Measurements from ENCODE around the gene FLII. TPM values are rescaled to one million over a fixed set of nuclear protein-coding genes. Genes with fewer than 3 reads are reported as not detected.
"Not testable (repeated sequence)": the region's sequence is repeated elsewhere in the genome, so short reads cannot be mapped to it uniquely, and the experiment has no call there.

The FLII gene
- total RNA-seq, result 100 to 1,000 TPM; 278 to 319 (median 316) TPM
- long read RNA-seq, donor 1, full-length matches to known transcripts, result 149 of 413 reads
- long read RNA-seq, donor 1, partial matches to known transcripts, result 108 of 413 reads
- long read RNA-seq, donor 1, other reads (novel, unspliced or antisense), result 156 of 413 reads
- long read RNA-seq, donor 2, full-length matches to known transcripts, result 13 of 39 reads
- long read RNA-seq, donor 2, partial matches to known transcripts, result 16 of 39 reads
- long read RNA-seq, donor 2, other reads (novel, unspliced or antisense), result 10 of 39 reads

DNA sequence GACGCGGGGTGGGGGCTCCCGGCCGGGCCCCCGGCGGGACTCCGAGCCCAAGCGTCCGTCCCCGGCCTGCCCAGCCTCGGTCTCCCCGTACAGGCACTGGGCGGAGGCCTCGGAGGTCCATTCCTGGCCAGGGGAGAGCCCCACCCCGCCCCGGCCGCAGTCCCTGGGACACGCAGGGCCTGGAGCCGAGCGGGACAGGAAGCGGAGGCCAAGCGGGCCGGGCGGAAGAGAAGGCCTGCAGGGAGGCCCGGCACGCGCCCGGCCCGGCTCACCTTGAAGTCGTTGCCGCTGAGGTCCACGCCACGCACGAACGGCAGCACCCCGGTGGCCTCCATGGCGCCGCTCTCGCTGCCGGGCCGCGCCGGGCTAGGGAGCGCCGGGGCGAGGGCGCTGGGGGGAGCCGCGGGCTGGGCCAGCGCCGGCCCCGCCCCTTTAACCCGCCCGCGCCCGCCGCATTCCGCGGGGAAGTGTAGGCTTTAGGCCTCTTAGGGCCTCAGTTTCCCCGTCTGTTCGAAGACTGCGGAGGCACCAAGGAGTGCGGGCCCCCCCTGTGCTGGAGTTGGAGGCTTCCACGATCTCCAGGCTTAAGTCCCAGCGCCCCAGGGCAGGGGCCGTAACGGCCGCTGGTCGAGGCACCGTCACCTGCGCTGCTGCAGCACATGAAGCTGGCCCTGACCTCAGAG lies at the start of gene FLII:
TSS of gene FLII (minus strand) at position 383 of the 683 bp plus-strand sequence. CDS start at position 335, 48 bp downstream.
- Histone ChIP-seq H3K4me1 (ENCODE audit: low read depth) (peaks cover 24% of the 10 kb centered on the region), H3K4me3 (peak within 1 kb of the TSS; percentile 86), H3K9me3 (no peaks in the 10 kb centered on the region), H3K36me3 (ENCODE audit: low read depth) (peaks cover 4% of the 10 kb centered on the region)
- TF ChIP-seq, protein P1, sequence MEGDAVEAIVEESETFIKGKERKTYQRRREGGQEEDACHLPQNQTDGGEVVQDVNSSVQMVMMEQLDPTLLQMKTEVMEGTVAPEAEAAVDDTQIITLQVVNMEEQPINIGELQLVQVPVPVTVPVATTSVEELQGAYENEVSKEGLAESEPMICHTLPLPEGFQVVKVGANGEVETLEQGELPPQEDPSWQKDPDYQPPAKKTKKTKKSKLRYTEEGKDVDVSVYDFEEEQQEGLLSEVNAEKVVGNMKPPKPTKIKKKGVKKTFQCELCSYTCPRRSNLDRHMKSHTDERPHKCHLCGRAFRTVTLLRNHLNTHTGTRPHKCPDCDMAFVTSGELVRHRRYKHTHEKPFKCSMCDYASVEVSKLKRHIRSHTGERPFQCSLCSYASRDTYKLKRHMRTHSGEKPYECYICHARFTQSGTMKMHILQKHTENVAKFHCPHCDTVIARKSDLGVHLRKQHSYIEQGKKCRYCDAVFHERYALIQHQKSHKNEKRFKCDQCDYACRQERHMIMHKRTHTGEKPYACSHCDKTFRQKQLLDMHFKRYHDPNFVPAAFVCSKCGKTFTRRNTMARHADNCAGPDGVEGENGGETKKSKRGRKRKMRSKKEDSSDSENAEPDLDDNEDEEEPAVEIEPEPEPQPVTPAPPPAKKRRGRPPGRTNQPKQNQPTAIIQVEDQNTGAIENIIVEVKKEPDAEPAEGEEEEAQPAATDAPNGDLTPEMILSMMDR (IDR thresholded peaks at IDR 0.05), result no peak
- ATAC-seq (peak; percentile 73), DNase-seq (peak; percentile 70 to 80 (median 76))
- intact Hi-C loops (cut with DNase I, micrococcal nuclease), result no loop called here

DNA sequence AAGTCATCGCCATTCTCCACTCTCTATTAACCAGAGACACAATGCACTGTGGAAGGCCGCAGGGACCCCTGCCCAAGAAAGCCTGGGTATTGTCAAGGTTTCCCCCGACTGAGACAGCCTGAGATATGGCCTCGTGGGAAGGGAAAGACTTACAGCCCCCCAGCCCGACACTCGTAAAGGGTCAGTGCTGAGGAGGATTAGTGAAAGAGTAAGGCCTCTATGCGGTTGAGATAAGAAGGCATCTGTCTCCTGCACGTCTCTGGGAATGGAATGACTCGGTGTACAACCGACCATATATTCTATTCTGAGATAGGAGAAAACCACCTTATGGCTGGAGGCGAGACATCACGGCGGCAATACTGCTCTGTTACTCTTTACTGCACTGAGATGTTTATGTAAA lies 44.7 kb upstream of the FLII start:
- H3K9me3 ChIP-seq; intact Hi-C loops (cut with DNase I, micrococcal nuclease); H3K4me1 ChIP-seq (ENCODE audit: low read depth); ATAC-seq; DNase-seq; H3K4me3 ChIP-seq: not testable (repeated sequence)
- peaks cover 11% of the 10 kb centered on the region for H3K36me3 ChIP-seq (ENCODE audit: low read depth)

DNA sequence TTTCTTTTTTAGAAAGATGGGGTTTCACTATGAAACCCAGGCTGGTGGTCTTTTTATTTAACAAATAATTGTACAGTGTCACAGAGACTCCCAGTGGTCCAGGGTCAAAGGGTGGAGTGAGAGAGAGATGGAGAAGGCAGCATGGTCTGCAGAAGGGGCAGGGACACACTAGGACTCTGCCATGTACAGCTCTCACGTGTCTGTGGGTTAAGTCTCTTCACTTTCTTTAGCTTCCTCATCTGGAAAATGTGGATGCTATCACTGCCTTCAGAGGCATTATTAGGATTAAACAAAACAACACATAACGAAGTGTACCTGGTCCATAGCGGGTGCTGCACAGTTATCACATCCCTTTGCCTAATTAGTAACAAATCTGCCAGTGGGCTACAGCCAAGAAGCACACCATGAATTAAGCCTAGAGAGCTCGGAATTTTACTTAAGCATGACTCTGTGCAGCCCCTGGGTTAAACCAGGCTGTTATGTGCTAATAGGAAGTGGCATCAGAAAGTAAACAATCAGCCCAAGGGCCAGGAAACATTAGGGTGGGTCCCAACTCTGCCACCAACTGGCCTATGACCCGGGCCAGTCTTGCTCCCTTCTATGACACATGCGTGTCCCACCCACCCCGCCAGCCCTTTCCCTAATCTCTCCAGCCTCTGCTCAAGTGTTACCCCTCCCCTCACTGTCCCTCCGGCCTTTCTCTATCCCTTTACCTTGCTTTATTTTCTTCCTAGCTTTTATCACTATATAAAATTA lies 42.4 kb upstream of the FLII start:
- no peaks in the 10 kb centered on the region for H3K4me1 ChIP-seq (ENCODE audit: low read depth)
- DNase-seq (no peak), ATAC-seq (no peak)
- intact Hi-C loops (cut with DNase I, micrococcal nuclease), result no loop called here
- no peaks in the 10 kb centered on the region for H3K9me3 ChIP-seq
- H3K36me3 ChIP-seq (ENCODE audit: low read depth), result peaks cover 11% of the 10 kb centered on the region
- no peak overlapping the region for H3K4me3 ChIP-seq
- TF ChIP-seq, protein P1 (IDR thresholded peaks at IDR 0.05), result no peak

DNA sequence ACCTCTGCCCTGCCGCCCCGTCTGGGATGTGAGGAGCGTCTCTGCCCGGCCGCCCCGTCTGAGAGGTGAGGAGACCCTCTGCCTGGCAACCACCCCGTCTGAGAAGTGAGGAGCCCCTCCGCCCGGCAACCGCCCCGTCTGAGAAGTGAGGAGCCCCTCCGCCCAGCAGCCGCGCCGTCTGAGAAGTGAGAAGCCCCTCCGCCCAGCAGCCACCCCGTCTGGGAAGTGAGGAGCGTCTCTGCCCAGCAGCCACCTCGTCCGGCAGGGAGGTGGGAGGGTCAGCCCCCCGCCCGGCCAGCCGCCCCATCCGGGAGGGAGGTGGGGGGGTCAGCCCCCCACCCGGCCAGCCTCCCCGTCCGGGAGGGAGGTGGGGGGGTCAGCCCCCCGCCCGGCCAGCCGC lies 39.5 kb upstream of the FLII start:
- ATAC-seq; intact Hi-C loops (cut with DNase I, micrococcal nuclease); H3K4me3 ChIP-seq; H3K4me1 ChIP-seq (ENCODE audit: low read depth); H3K36me3 ChIP-seq (ENCODE audit: low read depth); H3K9me3 ChIP-seq; DNase-seq: not testable (repeated sequence)

DNA sequence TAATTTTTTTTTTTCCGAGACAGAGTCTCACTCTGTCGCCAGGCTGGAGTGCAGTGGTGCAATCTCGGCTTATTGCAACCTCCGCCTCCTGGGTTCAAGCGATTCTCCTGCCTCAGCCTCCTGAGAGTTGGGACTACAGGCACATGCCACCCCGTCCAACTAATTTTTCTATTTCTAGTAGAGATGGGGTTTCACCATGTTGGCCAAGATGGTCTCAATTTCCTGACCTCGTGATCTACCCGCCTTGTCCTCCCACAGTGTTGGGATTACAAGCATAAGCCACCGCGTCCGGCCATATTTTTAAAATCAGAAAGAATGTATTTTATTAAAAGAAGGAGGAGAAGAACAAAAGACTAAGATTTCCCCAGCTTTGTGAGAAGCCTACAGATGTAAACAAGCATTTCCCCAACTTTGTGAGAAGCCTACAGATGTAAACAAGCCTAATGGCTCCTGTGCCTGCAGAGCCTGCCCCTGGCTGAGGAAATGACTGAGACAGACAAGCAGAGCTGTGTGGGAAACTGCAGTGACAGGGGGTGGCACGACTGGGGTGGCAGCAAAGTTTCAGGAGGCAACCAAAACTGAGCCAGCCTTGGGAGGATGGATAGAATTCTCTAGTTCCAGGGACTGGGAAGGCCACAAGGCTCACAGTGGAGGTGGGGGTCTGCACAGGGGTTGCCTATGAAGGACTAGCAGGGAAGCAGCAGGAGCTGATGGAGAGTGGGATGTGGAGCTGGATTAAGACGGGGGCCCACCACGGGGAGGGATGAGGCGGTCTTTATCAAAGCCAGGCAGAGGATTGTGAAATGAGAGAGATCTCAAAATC lies 33.4 kb upstream of the FLII start:
- Histone ChIP-seq H3K4me1 (ENCODE audit: low read depth) (no peaks in the 10 kb centered on the region), H3K36me3 (ENCODE audit: low read depth) (no peaks in the 10 kb centered on the region), H3K4me3 (no peak overlapping the region), H3K9me3 (no peaks in the 10 kb centered on the region)
- ATAC-seq (no peak), DNase-seq (no peak)
- TF ChIP-seq, protein P1 (IDR thresholded peaks at IDR 0.05), result no peak
- intact Hi-C loops (cut with DNase I, micrococcal nuclease), result no loop called here

DNA sequence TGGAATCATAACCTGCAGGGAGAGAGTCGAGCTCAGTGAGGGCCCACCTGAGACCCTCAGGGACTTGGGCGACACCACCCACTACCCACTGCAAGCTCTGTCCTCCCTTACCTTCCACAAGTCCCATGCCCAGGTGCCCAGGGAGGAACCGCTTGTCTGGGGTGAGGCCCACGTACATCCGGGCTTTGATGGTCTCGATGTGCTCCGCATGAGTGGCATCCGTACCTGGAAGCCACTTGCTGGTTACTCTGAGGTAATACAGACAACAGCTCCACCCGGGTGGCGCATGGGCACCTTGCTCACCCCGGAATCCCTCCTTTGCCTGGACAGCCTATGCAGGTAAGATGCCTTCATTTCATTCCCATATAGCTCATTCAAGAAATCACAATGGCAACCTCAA lies 26.8 kb upstream of the FLII start:
- intact Hi-C loops (cut with DNase I, micrococcal nuclease), result no loop called here
- ATAC-seq (no peak), DNase-seq (no peak)
- TF ChIP-seq, protein P1 (IDR thresholded peaks at IDR 0.05), result no peak
- no peaks in the 10 kb centered on the region for H3K36me3 ChIP-seq (ENCODE audit: low read depth)
- no peaks in the 10 kb centered on the region for H3K4me1 ChIP-seq (ENCODE audit: low read depth)
- no peak overlapping the region for H3K4me3 ChIP-seq
- H3K9me3 ChIP-seq, result no peaks in the 10 kb centered on the region

Data from mucosa of descending colon (tissue), 3 donors.